ENCODE measurements around the gene TM4SF1.

The TM4SF1 gene

DNA sequence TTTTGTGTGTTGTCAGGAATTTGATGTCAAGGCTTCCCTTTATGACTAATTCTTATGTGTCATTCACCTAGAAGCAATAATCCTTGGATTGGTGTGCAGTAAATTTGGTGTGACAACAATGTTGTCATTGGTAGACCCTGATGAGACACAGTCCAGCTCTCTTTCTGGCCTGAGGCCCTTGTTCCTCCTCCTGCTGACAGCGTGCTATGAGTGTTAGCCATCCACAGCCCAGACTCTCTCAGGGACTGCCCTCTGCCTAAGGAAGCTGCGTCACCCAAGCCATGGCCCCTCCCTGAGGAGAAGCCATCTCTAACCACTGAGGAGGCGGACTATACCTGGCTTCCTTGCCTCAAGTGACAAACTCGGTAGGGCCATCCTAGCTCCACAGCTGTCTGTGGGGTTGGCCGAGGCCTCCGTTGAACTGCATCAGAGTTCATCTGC lies 13.3 kb upstream of the TM4SF1 start:
- TF ChIP-seq CTCF (conservative IDR thresholded peaks at IDR 0.05; ENCODE audit: control insufficient read depth, insufficient read depth, low read depth, low read length), result no peak
- H3K4me3 ChIP-seq (ENCODE audit: control insufficient read depth, low read depth, low read length), result no peak overlapping the region
- DNase-seq (ENCODE audit: low read depth), result peak; percentile 72

- H3K4me3 ChIP-seq (ENCODE audit: control insufficient read depth, low read depth, low read length), result no peak overlapping the region
- DNase-seq (ENCODE audit: low read depth), result no peak
- TF ChIP-seq CTCF (conservative IDR thresholded peaks at IDR 0.05; ENCODE audit: control insufficient read depth, insufficient read depth, low read depth, low read length), result no peak
These were observed 12.8 kb upstream of the TM4SF1 start for GRCh38 chr3:149390294-149390693.

DNA sequence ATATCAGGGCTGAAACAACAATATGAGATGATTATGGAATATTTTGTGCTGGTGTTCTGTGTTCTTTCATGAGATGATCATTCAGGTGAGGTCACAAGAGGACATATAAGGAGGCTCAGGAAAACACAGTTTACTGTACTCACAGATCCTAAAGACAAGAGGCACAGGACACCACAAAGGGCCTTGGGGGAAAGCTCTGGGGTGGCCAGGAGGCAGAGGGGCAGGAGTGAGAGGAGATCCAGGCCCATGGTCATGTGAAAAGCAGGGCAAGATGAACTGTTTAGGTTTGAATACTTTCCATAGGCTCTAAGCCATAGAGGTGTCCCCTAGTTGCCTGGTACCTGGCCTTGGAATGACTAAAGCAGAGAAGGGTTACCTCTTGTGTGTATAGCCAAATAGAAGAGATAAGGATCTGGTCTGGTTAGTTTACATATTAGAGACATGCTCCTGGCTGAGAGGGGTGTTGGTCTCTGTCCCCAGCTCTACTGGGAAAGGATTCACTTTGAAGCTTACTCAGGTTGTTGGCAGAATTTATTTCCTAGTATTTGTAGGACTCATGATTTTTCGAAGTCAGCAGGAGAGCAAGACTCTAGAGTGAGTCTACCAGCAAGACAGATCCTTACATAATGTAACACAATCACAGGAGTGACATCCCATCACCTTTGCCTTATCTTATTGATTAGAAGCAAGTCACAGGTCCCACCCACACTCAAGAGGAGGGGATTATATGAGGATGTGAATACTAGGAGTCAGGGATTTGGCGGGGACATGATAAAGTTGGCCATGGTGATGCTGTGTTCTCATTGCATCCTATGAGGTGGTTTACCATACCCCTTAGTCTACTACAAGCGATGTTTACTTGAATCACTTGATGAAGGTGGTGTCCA lies 11.3 kb upstream of the TM4SF1 start:
- no peak for DNase-seq (ENCODE audit: low read depth)
- TF ChIP-seq CTCF (conservative IDR thresholded peaks at IDR 0.05; ENCODE audit: control insufficient read depth, insufficient read depth, low read depth, low read length), result no peak

DNA sequence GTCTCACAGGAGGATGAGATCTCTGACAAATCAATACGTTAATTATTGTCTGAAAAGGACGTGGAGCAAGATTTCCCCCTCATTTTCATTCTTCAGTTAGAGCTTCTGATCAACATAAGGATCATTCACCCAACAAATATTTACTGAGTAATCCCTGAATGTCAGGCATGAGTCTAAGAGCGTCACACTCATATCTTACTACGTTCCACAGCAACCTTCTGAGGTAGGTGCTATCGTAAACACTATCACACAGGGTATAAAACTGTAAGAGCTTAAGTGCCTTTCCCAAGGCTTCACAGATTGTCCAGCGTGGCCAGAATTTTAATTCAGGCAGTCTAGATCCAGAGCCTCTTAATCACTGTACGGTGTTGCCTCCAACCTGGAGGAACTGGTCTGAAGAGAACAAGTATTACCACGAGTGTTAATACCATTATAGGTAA lies 10.6 kb upstream of the TM4SF1 start:
- peak; percentile 95 for DNase-seq (ENCODE audit: low read depth)
- H3K4me3 ChIP-seq (ENCODE audit: control insufficient read depth, low read depth, low read length), result no peak overlapping the region
- no peak for TF ChIP-seq CTCF (conservative IDR thresholded peaks at IDR 0.05; ENCODE audit: control insufficient read depth, insufficient read depth, low read depth, low read length)

More for the DNA sequence above, 11.3 kb upstream of the TM4SF1 start:
- H3K4me3 ChIP-seq (ENCODE audit: control insufficient read depth, low read depth, low read length), result no peak overlapping the region

GRCh38 chr3:149386299-149386606 lies 8.8 kb upstream of the TM4SF1 start:
- TF ChIP-seq CTCF (conservative IDR thresholded peaks at IDR 0.05; ENCODE audit: control insufficient read depth, insufficient read depth, low read depth, low read length), result no peak
- DNase-seq (ENCODE audit: low read depth), result no peak
- H3K4me3 ChIP-seq (ENCODE audit: control insufficient read depth, low read depth, low read length), result no peak overlapping the region

GRCh38 chr3:149385617-149386298 lies 8.3 kb upstream of the TM4SF1 start:
- DNase-seq (ENCODE audit: low read depth), result no peak
- no peak for TF ChIP-seq CTCF (conservative IDR thresholded peaks at IDR 0.05; ENCODE audit: control insufficient read depth, insufficient read depth, low read depth, low read length)
- no peak overlapping the region for H3K4me3 ChIP-seq (ENCODE audit: control insufficient read depth, low read depth, low read length)
